Fibroblast of lung (primary cell): Measurements from ENCODE around the gene KRTAP5-2.

Experiments used
- CTCF ChIP-seq, 2 donors: IDR thresholded peaks in 1 of 2; conservative IDR thresholded peaks in 1 of 2; 1 replicate in 1 of 2; 2 replicates in 1 of 2; pipeline ENCODE4 v1.5.1; 2011 to 2012; ENCODE audit warnings: low read length in 2 of 2, control low read depth in 1 of 2, inconsistent platforms in 1 of 2, low read depth in 1 of 2, mild to moderate bottlenecking in 1 of 2
- EZH2 ChIP-seq: IDR thresholded peaks from 2 replicates; pipeline ENCODE4 v1.5.1; 2012; ENCODE audit warnings: low read length, control low read depth, mild to moderate bottlenecking; ENCODE audit errors: missing control alignments

- no peak for TF ChIP-seq CTCF (conservative IDR thresholded peaks at IDR 0.05 in 1 of 2, IDR thresholded peaks at IDR 0.05 in 1 of 2; ENCODE audit: low read depth in 1 of 2, low read length in 2 of 2)
- TF ChIP-seq EZH2: no peak
Observed at GRCh38 chr11:1604181-1604580, 6.1 kb upstream of the KRTAP5-2 start.
